Measurements from ENCODE around the gene NAA80.

- no peak for TF ChIP-seq CTCF (IDR thresholded peaks at IDR 0.05)
- TF ChIP-seq EP300 (IDR thresholded peaks at IDR 0.05) = no peak
- TF ChIP-seq POLR2A (IDR thresholded peaks at IDR 0.05) = peak in 1 of 4 donors; percentile 18
These were observed 41.5 kb upstream of the NAA80 start, which contains the start of gene RASSF1 for GRCh38 chr3:50340448-50341329.
